GM03348 (cell line): ENCODE results near the gene MTERF4.

Experiments used
- DNase-seq: peaks from one replicate; pipeline ENCODE4 v3.0.0; 2012; ENCODE audit warnings: low spot score

The MTERF4 gene

DNA sequence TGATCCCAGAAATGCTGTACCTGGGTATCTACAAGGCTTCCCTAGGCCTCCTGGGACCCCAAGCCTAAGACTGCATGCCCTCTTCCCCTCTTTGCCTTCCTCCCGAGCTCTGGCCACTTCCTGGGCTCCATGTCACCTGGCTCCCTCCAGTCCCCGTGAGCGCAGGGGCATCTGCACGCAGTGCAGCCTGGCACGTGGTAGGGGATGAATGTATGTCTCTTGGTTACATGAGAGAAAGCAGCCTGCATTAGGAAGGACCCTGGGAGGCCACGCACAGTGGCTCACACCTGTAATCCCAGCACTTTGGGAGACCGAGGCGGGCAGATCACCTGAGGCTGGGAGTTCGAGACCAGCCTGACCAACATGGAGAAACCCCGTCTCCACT, 31.3 kb upstream of the MTERF4 start:
- no peak for DNase-seq

DNA sequence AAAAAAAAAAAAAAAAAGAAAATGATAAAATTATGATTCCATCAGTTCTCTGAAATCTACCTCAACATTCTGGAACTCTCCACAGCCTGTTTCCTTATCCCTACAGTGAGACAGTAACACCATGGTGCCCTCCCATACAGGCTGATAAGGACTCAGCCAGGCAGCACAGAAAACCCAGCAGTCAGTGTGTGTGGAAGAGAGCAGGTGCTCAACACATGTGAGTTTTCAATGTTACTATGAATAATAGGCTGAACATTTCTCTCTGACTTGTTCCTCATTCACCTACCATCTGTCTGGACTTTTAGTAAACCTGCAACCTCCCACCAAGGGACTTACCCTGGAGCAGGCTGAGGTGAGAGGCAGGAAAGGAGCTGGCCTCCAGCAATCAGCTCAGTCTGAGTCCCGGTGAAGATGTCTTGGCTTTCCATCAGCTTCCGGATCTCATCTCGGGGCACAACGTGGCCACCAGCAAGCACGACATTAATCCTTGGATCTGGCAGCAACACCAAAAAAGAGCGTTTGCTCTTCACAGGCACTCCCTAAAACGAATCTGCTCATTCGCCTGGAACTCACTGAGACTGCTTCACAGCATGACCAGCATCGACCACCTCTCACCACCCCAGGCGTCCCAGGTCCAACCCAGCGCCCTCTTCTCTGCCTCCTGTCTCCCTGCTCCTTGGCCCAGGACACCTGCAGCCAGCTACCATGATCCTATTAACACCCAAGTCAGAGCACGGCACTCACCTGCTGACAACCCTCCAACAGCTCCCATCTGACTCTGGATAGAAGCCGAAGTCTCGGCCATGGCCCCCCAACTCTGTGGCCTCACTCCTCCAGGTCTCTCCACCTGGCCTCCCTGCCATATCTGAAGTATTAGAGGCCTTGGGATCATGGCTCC, 30.7 kb upstream of the MTERF4 start:
- no peak for DNase-seq

DNA sequence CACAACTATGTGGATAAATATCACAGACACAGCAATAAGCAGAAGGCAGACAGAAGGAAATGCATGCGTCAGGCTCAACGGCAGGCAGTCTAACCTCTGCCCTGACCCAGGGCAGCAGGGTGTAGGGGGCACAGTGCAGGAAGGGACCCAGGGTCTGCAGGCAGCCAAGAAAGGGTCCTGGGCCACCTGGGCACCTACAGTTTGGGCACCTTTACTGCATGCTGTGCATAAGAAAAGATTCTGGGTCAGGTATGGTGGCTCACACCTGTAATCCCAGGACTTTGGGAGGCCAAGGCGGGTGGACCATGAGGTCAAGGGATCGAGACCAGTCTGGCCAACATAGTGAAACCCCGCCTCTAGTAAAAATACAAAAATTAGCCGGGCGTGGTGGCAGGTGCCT, 29.4 kb upstream of the MTERF4 start:
- no peak for DNase-seq

DNA sequence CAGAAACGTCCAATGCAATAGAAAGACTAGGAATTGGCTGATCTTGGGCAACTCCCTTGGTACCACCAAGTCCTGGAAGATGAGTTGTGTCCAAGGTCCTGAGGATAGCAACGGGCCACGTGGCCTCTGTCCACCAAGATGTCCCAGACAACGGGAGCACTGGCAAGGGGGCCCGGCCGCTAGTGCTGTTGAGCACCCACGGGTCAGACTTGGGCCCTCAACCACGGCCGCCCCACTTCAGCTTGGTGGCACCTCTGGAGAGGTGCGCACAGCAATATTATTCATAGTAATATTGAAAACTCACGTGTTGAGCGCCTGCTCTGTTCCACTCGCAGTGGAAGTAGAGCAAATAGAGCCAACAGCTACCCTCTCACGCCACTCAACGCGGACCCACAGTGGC, 28.2 kb upstream of the MTERF4 start:
- no peak for DNase-seq

DNA sequence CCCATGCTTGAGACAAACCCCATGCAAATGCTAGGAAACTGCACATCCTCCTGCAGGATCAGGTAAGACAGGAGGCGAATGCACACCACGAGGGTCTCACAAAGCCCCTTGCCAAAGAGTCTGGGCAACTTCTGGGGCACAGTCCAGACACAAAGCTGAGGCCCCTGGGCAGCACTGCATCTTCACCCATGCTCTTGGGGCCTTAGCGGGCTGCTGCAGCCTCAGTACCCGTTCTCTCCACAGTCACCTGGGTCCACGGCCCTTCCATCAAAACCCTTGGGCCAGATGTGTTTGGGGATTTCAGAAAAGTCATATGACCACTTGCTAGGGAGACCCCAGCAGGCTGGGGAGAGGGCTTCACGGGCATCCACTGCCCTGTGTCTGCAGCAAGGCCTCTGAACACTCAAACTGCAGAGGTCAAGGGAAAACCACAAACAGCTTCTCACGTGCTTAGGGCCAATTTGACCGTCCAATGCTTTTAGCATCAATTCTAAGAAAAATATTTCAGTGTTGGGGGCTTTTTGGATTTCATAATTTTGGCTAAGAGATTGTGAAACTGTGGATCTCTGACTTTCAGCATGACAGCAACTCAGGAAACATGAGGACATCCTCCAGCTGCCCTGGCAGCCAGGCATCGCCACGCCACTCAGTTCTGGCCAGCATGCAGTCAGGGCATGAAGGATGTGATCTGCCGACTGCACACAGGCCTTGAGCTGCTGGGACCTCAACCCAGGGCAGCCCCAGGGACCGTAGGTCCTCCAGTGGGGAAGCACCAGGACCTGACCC, 27.2 kb upstream of the MTERF4 start:
- no peak for DNase-seq

DNA sequence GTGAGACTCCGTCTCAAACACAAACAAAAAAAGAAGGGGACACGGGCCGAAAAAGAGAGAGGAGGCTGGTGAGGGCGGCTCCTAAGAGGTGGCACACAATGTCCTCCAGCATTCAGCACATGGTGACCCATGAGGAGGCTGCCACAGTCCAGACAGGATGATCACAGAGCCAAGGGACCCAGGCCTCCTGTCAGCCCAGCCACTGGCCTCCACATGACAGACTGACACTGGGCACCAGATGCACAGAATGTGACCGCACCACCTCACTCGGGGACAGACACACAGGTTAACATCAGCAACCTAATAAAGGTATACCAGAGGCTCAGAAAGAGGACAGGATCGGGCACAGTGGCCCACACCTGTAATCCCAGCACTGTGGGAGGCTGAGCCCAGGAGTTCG, 26.2 kb upstream of the MTERF4 start:
- no peak for DNase-seq

DNA sequence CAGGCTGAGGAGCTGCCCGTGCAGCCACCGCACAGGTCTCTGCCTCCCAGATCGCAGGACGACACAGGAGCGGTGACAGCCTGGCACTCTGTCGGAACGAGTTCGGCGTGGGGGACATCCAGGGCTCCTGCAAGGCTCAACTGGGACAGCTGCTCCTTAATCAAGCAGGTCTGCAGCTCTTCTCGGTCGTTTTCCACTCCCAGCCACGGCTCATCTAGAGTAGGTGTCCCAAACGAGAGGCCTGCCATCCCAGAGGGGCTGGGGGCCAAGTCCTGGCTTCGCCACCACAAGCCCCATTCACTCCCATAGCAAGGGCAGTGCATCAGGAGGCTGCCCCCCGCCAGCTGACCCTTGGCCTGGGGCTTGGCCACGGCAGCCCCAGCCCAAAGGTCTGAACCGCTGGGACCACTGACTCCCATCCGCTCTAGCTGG, 24.7 kb upstream of the MTERF4 start:
- no peak for DNase-seq

DNA sequence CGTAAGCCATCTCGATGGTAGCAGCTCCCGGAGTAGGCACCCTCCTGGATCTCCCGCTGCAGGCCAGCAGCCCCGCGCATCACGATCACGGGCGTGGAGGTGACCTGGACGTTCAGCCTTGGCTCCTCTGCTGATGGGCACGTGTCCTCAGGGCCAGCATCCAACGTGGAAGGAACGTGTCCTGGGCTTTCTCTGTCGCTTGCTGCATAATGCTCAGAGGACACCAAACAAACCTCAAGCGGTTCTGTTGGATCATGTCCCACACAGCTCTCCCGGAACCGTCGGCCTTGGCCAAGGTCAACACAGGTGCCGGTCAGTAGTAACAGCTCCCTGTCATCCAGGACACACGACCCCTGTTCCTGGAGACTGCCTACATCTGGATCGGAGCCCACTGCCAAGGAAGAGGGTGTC, 24.1 kb upstream of the MTERF4 start:
- DNase-seq, result no peak

DNA sequence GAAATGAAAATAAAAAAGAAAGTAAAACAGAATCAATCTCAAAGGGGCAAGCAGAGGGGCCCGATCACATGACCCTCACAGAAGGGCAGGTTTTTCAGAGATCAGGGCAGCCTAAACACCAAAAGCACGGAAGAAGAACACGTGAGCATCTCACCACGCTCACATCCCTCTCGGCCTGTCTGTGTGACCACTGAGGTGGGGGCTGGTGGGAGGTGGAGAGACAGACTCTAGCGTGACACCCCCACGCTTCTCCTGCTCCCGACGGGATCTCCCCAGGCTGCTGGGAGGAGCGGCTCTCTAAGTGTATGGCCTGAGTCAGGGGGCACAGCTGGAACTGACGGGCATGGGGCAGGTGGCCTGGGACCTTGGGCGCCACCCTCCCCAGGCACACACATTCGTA, 23.5 kb upstream of the MTERF4 start:
- no peak for DNase-seq

DNA sequence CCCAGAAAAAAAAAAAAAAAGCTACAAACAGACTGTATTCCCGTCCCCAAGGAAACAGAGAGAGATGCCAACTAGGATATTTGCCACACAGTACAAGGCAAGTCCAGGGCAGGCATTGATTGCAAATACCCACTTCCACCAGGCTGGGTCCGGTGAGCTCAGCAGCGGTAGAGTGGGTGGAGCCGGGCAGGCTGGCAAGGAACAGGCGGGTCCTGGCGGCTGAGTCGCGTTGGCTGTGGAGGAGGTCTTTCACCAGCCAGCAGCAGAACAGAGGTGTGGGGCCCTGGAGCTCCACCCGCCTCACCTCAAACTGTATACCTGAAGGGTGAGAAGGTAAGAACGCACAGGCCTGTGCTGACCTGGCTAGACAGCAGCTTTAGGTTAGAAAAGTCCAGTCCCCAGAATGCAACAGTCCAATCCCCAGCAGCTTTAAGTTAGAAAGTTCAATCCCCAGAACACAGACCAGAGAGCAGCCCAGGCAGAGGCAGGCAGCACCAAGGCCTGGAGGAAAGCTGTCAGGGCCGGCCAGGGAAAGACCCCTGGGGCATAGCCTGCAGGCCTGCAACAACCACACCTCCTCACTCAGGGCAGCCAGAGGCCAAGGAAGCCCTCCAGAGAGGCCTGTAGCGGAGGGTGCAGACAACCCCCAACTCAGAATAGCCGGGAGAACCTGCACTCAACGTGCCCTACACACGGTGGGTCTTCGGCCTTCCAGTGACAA, 21.9 kb upstream of the MTERF4 start:
- DNase-seq, result no peak

DNA sequence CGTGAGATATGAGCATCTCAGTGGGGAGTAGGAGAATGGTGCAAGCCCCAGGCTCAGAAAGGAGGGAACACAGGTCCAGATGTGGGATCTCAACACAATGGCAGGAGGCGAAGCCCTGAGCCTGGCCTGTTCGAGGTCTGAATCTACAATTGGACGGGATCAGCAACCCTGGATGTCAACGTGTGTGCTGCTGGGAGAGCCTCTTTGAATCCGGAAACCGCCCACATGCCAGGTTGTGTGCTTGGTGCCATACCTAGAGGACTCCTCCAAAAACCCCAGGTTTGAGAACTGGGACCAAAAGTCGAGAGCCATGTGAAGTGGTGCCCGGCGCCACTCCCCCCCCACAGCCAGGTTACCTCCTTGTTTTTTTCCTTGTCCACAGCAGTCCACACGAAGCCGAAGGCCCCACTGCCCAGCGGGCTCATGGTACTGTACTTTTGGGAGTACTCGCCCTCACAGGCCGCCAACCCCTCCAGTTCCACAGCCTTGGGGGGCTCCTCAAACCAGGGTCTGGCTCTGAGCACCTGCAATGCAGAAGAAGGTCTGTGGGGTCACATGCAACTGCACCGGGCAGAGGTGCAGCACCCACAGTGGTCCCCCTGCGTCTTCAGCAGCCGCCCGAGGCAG, 20.4 kb upstream of the MTERF4 start:
- DNase-seq, result no peak

DNA sequence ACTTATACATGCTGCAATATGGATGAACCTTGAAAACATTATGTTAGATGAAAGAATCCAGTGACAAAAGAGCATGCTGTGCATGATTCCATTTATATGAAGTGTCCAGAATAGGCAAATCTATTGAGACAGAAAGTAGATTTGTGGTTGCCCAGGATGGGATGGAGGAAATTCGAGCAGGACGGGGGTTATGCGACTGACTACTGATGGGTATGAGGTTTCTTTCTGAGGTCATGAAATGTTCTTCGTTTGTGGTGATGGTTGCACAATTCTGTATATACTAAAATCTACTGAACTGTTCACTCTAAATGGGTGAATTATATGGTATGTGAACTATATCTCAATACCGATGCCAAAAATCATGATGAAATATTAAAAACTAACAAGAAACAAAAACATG, 18.9 kb upstream of the MTERF4 start:
- DNase-seq, result no peak

DNA sequence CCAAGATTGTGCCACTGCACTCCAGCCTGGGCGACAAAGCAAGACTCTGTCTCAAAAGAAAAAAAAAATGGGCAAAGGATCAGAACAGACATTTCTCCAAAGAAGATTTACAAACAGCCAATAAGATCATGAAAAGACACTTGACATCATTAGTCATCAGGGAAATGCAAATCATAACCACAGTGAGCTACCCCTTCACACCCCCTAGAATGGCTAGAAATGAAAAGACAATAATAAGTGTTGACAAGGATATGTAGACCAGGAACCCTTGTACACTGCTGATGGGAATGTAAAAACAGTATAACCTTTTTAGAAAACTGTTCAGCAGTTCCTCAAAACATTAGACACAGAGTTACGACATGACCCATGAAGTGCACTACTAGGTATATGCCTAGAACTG, 18.4 kb upstream of the MTERF4 start:
- DNase-seq, result no peak

DNA sequence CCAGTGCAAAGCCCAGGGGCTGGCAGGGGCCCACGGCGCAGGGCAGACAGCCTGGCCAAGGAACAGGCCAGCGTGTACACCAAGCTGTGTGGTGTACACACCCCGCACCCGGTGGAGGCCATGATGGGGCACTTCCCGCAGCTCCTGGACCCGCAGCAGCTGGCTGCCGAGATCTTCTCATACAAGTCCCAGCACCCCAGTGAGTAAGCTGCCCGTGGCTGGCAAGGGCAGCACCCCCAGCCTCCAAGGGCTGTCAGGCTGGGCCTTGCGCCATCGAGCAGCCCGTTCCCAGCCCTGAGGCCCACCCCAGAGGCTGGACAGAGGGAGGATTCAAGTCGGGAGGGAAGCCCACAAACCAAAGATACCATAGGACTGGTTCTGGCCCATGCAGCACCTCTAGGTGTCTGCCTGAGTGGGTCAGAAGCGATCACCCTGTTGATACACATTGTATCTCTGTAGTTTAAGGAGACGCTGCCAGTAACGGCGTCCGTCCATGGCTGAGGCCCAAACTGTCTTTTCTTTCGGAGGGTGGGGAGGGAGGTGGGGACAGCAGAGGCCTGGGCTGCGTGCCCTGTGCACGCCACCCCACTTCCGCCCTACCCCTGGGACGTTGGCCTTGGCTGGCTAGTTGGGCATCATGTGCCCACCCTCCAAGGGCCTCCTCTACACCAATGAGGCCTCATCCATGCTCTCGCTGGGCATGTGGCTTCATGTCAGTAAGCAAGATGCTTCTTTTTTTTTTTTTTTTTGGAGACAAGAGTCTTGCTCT, 16.8 kb upstream of the MTERF4 start:
- no peak for DNase-seq

DNA sequence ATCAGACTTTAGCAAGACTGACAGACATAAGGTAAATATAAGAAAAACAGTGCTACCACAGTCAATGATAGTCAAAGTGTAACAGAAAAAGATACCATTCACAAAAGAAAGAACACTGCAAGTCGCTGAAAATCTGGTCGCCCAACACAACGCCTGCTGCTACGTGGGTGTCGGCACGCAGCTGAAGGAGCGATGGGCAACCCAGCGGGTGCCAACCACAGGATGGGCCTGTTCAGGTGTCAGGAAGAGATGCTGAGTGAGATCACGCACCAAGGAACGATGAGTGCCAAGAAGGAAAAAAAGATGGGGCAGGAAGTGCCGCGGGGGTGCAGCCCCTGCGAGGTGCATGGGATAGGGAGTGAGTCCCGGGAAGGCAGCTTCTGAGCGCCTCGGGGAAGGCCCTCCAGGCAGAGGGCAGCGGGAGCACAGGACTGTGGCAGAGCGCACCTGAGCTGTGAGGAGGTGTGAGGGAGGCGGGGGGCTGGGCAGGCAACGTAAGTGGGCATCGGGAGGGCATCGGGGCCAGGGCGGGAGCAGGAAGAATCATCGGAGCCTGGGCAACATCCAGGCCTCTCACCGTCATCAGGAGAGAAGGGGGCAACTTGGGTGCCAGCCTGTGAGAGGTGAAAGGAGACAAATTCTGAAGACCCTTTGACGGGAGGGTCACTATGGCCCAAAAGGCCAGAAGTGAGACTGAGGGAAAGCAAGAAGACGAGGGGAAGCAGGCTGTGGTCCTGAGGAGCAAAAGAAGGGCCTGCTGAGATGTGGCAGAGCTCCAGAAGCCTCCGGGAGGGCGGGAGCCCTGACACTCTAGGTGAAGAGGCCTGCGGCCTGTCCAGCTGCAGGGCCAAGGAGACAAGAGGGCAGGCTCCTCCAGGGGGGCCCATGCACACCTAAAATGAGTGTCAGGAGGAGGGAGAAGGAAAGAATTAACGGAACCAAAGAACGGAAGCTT, 14.8 kb upstream of the MTERF4 start:
- no peak for DNase-seq

DNA sequence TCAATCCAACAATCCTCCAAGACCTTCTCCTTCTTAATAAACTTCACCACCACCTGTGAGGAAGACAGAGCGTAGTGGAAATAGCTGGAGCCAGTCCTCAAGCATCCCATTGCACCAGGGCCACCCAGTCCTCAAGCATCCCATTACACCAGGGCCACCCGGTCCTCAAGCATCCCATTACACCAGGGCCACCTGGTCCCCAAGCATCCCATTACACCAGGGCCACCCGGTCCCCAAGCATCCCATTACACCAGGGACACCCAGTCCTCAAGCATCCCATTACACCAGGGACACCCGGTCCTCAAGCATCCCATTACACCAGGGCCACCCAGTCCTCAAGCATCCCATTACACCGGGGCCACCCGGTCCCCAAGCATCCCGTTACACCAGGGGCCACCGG, 13.3 kb upstream of the MTERF4 start:
- DNase-seq, result no peak

DNA sequence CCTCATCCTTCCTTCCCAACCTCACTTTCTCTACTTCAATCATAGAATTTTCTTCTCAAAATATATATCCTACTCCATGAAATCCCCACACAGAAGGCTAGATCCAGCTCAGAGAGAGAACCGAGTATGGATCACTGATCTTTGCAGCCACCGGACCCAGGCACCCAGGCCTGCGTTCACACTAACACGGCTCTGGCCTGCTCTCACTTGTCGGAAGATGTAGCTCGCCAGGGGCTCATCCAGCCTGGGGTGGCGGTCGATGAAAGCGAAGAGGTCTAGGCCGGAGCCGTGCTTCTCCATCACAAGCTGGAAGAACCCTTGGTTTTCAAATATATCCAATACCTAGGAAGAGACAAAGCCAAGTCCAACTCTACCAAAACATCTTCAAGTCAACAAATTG, 12.7 kb upstream of the MTERF4 start:
- DNase-seq, result no peak

DNA sequence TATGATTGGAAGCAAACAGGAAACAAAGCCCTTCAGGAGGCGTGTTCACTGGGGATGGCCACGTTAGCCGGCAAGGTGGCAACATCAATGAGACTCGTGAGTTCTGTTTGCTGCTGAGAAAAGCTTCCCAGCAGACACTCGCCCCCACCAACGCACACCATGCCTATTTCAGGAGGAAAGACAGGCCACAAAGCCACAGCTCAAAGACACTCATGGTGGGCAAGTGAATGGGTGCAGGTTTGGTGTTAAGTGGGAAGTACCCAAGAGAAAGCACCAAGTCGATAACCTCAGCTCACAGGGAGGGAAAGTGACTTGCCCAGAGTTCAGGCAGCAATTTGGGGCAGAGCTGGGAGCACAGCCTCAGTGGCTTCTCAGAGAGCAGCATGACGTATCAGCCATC, 10.5 kb upstream of the MTERF4 start:
- no peak for DNase-seq

DNA sequence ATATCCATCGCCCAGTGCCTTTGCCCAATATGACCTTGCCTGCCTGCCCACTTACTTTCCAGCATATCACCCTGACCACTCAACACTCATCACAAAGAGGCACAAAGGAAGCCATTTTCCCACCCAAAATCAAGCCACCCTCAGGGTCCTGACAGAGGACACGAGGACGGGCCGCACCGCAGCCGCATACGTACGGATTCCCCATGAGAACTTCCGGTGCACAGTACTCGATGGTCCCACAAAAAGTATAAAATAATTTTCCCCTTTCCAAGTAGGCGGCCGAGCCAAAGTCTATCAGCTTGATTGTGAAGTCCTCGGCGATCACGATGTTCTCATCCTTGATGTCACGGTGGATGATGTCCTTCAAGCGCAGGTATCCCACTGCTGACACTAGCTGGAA, 10.0 kb upstream of the MTERF4 start:
- DNase-seq, result no peak

DNA sequence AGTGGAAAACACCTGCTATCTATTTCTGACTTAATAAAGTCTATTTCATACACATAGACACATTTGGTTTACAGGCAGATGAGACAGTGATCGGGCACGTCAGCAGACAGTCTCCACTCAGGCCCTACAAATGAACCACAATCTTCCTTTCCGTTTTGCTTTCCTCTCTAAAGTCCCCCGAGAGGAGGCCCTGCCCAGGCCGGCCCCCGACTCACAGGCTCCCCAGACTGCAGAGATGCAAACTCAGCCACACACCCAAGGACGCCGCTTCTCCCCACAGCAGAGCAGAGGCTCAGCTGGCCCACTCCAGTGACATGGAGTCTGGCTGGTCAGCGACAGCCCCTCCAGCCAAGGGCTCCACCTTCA, 9.3 kb upstream of the MTERF4 start:
- no peak for DNase-seq
